RPMI8226 (cell line): Measurements from ENCODE around the gene CTAG1A.
"Not testable (repeated sequence)": the region's sequence is repeated elsewhere in the genome, so short reads cannot be mapped to it uniquely, and the experiment has no call there.

ENCODE experiments used
- DNase-seq: peaks from one replicate; pipeline ENCODE4 v3.0.0-alpha.2; 2015

The CTAG1A gene

DNA sequence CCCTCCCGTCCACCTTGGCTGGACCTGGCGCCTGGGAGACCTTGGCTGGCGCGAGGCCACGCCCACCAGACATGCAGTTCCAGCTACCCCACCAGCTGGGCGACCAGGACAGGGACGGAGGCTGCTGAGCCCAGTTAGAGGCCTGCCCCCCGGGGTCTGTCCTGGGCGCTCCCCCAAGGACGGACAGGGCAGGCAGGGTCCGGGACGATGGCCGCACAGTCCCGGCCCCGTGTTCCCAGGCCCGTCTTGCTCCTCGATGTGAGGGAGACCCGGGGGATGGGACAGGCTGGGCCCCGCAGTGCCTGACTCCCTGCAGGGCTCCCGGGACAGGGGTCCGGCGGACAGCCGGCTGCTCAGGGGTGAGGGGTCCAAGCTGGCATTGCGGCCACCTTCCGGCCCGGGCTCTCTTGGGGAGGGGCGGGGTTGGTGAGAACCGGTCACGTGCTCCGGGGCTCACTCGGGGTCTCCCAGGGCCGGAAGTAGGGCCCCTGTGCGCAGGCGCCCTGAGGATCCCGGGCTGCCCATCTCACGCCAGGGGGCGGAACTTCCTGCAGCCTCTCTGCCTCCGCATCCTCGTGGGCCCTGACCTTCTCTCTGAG is at the start of gene CTAG1A:
CTAG1A (plus strand) TSS at position 549 of the 599 bp plus-strand sequence. CDS start 74 bp downstream, outside the sequence.
- not testable (repeated sequence) for DNase-seq

DNA sequence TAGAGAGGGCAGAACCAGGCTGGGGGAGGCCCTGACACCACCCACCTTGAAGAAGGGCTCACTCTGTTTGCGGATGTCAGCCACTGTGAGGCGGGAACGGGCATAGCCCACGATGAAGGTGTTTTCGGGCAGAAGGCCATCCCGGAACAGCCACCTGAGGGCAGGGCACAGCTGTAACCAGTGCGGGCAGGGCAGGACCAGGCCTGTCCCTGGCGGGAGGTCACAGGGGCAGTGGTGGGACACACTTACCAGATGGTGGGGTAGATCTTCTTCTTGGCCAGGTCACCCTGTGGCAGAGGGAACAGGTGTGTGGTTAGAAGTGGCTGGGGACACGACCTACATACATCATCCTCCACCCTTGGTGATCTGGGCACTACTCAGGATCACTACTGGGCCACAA is 49.0 kb upstream of the CTAG1A start:
- no peak for DNase-seq

DNA sequence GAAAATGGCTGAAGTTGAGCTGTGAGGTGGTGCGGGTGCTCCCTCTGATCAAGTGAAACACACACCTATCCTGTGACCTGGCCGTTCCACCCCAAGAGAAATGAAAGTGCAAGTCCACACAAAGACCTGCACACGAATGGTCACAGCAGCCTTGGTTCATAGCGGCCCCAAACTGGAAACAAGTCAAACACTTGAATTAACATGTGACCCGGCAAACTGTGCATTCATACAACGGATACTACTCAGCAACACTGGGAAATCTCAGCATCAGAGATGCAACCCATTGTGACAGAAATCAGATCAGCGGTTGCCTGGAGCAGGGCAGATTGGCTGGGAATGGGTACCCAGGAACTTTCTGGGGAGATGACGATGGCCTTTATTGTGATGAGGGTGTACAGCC is 45.9 kb upstream of the CTAG1A start:
- no peak for DNase-seq

DNA sequence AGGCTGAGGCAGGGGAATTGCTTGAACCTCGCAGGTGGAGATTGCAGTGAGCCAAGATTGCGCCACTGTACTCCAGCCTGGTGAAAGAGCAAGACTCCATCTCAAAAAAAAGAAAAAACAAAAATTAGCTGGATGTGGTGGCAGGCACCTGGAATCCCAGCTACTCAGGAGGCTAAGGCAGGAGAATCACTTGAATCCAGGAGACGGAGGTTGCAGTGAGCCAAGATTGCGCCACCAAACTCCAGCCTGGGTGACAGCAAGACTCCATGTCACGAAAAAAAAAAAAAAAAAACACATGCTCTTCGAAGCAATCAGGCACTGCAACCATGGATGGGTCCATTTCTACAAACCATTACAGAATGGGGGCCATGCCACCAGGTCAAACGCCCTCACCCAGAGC is 44.6 kb upstream of the CTAG1A start:
- not testable (repeated sequence) for DNase-seq

- no peak for DNase-seq
Observed at GRCh38 chrX:154540897-154541535, 43.9 kb upstream of the CTAG1A start.

GRCh38 chrX:154541589-154541895 is 43.4 kb upstream of the CTAG1A start:
- no peak for DNase-seq

GRCh38 chrX:154541896-154542722 is 42.8 kb upstream of the CTAG1A start:
- DNase-seq = peak; percentile 18

DNA sequence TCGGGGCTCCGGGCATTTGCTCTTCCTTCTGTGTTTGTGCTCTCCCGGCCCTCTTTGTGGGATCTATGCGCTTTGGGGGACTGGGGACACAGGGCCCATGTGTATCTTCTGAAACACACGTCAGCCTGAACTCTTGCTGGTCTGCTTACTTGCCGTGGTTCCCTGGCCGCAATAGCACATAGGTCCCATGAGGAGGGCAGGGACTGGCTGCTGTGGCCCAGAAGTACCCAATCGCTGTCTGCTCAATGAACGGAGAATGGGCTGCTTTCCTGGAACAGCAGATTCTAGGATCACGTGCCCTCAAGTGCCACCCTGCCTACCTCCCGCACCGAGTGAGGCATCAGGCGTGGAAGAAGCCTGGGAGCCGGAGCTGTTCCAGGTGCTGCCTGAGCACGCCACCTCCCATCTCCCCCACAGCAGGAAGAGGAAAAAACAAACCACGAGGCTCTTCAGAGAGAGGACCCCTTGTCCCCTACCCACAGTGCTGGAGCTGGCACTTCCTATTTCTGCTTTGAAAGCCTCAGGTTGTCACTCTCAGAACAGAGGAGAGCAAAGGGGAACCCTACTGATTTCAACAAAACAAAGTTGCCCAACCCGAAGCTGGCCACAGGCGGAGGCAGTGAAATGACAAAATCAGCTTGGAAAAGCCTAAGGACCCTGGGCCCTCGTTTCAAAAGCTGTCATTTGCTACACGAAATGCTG is 42.1 kb upstream of the CTAG1A start:
- no peak for DNase-seq

GRCh38 chrX:154545673-154546274 is 39.2 kb upstream of the CTAG1A start:
- DNase-seq = no peak

DNA sequence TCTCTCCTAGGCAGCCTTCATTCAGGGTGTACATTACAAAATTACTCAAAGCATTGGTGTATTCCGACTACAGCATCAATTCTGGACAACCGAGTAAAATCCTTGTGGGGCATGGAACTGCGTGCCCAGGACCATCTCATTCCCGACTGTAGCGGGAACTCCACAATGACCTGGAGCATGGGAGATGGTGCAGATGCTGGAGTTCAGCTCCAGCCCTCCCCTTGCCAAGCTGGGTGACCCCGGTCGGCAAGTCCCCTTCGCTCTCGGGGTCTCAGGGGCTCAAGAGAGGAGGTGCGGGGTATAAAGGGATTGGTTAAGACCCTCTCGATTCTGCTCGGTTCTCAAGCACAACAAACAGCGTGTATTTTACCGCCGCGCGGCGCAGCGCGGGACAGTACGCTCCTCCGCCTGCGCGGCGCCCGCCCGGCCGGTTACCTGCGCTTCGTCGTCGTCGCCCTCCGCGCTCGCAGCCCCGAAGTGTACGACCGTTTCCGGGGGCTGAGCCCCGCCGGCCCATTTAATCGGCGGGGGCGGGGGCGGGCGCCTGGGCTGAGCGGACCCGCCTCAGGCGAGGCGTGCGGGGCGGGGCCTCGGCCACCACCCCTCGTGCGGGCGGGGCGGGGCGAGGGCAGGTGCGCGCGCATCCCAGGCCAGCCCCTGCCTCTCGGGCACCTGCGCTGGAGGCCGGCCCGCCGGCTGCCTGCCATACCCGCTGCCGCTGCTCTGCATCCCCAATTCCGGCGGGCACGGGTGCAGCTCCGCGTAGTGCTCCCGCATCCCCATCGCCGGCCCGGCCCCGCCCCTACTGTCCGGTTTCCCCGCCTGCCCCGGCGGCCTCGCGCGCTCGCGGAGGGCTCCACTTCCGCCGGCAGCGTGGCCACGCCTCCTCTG is 38.3 kb upstream of the CTAG1A start, which contains the start of gene G6PD:
G6PD (minus strand) TSS at position 493 of the 891 bp plus-strand sequence. CDS start 691 bp downstream, outside the sequence.
- peak; percentile 83 for DNase-seq

DNA sequence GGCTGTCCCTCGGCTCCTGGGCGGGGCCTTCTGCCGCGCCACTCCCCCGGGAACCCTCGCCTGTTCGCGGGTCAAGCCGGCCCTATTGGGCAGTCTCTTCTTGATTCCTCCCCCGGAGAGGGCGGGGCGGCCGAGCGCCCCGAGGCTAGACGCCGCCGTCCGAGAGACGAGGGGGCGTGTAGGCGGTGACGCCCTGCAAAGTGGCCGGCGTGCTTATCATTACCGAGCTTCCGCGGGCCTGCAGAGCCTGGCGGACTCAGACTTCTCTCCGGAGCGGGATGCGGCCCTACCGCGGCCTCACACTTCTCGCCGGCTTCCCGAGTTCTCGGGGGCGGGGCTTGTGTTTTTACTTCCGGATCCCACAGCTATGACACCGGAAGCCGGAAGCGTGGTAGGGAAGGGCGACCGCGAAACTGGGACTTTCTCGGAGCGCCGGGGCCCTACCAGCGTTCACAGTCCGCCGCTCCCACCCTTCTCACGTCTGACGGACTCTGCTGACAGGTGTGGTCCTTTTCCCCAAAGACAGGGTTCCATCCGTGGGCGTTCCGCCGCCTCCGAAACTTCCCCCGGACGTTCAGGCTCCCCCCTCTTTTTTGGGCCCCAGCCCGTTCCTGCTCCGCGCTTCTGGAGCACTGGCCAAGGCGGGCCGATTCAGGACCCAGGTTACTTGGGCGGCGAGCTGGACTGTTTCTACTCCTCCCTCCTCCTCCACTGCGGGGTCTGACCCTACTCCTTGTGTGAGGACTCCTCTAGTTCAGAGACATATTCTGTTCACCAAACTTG is 37.5 kb upstream of the CTAG1A start, which contains the start of gene IKBKG:
IKBKG (plus strand) TSS at position 376 of the 783 bp plus-strand sequence. CDS start 4,383 bp downstream, outside the sequence.
- peak; percentile 93 for DNase-seq

- no peak for DNase-seq
Observed at GRCh38 chrX:154548028-154548316, 37.0 kb upstream of the CTAG1A start.

GRCh38 chrX:154549766-154550165 is 35.2 kb upstream of the CTAG1A start:
- no peak for DNase-seq

- not testable (repeated sequence) for DNase-seq
Observed at GRCh38 chrX:154552112-154552806, 32.7 kb upstream of the CTAG1A start.

- DNase-seq = not testable (repeated sequence)
Observed at GRCh38 chrX:154558060-154558690, 26.8 kb upstream of the CTAG1A start.

DNA sequence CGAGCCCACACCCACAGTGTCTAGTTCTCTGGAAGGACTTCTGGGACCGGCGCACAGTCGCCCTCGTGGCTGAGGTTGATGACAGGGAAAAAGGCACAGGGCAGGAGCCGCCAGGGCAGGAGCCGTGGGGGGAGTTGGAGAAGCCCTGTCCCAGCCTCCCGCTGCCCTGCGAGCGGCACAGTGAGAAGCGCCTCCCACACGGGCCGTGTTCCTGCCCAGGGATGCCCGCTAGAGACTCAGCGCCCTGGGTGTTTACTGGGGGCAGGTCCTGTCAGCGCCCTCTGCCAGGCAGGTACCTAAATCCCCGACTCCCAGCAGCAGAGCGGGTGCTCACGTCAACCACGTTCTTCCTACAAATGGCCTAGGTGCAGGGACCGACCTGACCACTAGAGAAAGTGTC is 26.0 kb upstream of the CTAG1A start:
- DNase-seq = not testable (repeated sequence)

GRCh38 chrX:154560326-154560725 is 24.6 kb upstream of the CTAG1A start:
- DNase-seq = not testable (repeated sequence)

GRCh38 chrX:154562295-154562694 is 22.6 kb upstream of the CTAG1A start:
- not testable (repeated sequence) for DNase-seq

DNA sequence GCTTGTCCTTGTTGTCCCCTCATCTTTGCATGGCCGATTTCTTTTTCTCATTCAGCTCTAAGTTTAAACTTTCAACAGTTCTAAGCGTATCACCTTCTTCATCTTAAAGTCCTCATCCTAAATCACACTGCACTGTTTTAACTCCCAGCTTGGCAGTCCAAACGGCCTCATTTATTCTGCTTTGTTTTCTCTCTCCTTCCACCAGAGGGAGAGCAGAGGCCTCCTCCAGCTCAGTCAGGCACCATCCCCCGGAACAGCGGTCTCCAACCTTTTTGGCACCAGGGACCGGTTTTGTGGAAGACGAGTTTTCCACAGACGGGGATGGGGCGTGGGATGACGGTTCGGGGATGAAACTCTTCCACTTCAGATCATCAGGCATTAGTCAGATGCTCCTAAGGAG is 14.6 kb upstream of the CTAG1A start:
- not testable (repeated sequence) for DNase-seq

- not testable (repeated sequence) for DNase-seq
Observed at GRCh38 chrX:154573061-154573460, 11.9 kb upstream of the CTAG1A start.
